ENCODE results near the gene PTPRM.

The PTPRM gene

GRCh38 chr18:7605705-7606104, 38.6 kb downstream of the PTPRM start:
- TF ChIP-seq CREB5 (CRISPR knock-in tag; IDR thresholded peaks at IDR 0.05; ENCODE audit: low read depth) (no peak), PPARA (CRISPR knock-in tag; IDR thresholded peaks at IDR 0.05; ENCODE audit: borderline replicate concordance) (no peak), TCF4 (CRISPR knock-in tag; IDR thresholded peaks at IDR 0.05; ENCODE audit: borderline replicate concordance) (no peak), CSDC2 (CRISPR knock-in tag; IDR thresholded peaks at IDR 0.05) (no peak), ZNF70 (CRISPR knock-in tag; IDR thresholded peaks at IDR 0.05) (no peak), BACH2 (CRISPR knock-in tag; IDR thresholded peaks at IDR 0.05; ENCODE audit: borderline replicate concordance) (no peak), ISL1 (CRISPR knock-in tag; IDR thresholded peaks at IDR 0.05) (no peak), GLIS3 (CRISPR knock-in tag; IDR thresholded peaks at IDR 0.05) (no peak), ESRRG (CRISPR knock-in tag; IDR thresholded peaks at IDR 0.05) (no peak), TOX (CRISPR knock-in tag; IDR thresholded peaks at IDR 0.05; ENCODE audit: borderline replicate concordance) (no peak), ZFP3 (CRISPR knock-in tag; IDR thresholded peaks at IDR 0.05) (no peak)
- no peak for ATAC-seq

- ATAC-seq = no peak
These were observed 40.5 kb downstream of the PTPRM start for GRCh38 chr18:7607540-7608173.

More at GRCh38 chr18:7607540-7608173, 40.5 kb downstream of the PTPRM start:
- TF ChIP-seq RARB (CRISPR knock-in tag; IDR thresholded peaks at IDR 0.05) = no peak
- no peak for TF ChIP-seq TSHZ2 (CRISPR knock-in tag; IDR thresholded peaks at IDR 0.05)
- TF ChIP-seq POU6F1 (CRISPR knock-in tag; IDR thresholded peaks at IDR 0.05; ENCODE audit: borderline replicate concordance, low read depth) = no peak
- TF ChIP-seq BACH2 (CRISPR knock-in tag; IDR thresholded peaks at IDR 0.05; ENCODE audit: borderline replicate concordance) = no peak
- no peak for TF ChIP-seq ISL1 (CRISPR knock-in tag; IDR thresholded peaks at IDR 0.05)
- no peak for TF ChIP-seq ZFP3 (CRISPR knock-in tag; IDR thresholded peaks at IDR 0.05)
- no peak for TF ChIP-seq GLIS3 (CRISPR knock-in tag; IDR thresholded peaks at IDR 0.05)
- TF ChIP-seq ZNF70 (CRISPR knock-in tag; IDR thresholded peaks at IDR 0.05) = no peak
- no peak for TF ChIP-seq SNAI2 (CRISPR knock-in tag; IDR thresholded peaks at IDR 0.05)
- no peak for TF ChIP-seq PATZ1 (CRISPR knock-in tag; IDR thresholded peaks at IDR 0.05; ENCODE audit: borderline replicate concordance)
- TF ChIP-seq ZC3H10 (CRISPR knock-in tag; IDR thresholded peaks at IDR 0.05) = no peak
- no peak for TF ChIP-seq OSR1 (CRISPR knock-in tag; IDR thresholded peaks at IDR 0.05)
- TF ChIP-seq CSDC2 (CRISPR knock-in tag; IDR thresholded peaks at IDR 0.05) = no peak

All from SK-N-SH treated with all-trans-retinoic acid at 6 μM for 48 hours (cell line).